GM23248 (cell line): ENCODE data around the gene SLBP. TPM values are rescaled to one million over a fixed set of nuclear protein-coding genes. Genes with fewer than 3 reads are reported as not detected.

Experiments used
- DNase-seq: peaks from one replicate; pipeline ENCODE4 v3.0.0-alpha.2; 2015
- H2AFZ ChIP-seq: fragments of 200-600 bp; sonication (generic); 2 replicates; pipeline ENCODE4 v1.6.1; 2016; ENCODE audit warnings: antibody characterized with exemption
- H3F3A ChIP-seq: fragments of 200-600 bp; sonication (generic); 2 replicates; pipeline ENCODE4 v1.6.1; 2016; ENCODE audit warnings: mild to moderate bottlenecking, antibody characterized with exemption, mixed run types; ENCODE audit not compliant: insufficient read depth
- H3K27ac ChIP-seq: fragments of 200-600 bp; sonication (generic); 2 replicates; pipeline ENCODE4 v1.5.1; 2016; ENCODE audit warnings: mild to moderate bottlenecking
- H3K27me3 ChIP-seq: fragments of 200-600 bp; sonication (generic); replicated peaks from 2 replicates; pipeline ENCODE4 v1.6.1; 2016; ENCODE audit warnings: mild to moderate bottlenecking; ENCODE audit not compliant: insufficient read depth
- H3K36me3 ChIP-seq: fragments of 200-600 bp; sonication (generic); 2 replicates; pipeline ENCODE4 v1.6.1; 2016; ENCODE audit warnings: low read depth, mild to moderate bottlenecking
- H3K4me1 ChIP-seq: fragments of 200-600 bp; sonication (generic); 2 replicates; pipeline ENCODE4 v1.6.1; 2016; ENCODE audit warnings: mild to moderate bottlenecking; ENCODE audit not compliant: insufficient read depth
- H3K4me2 ChIP-seq: fragments of 200-600 bp; sonication (generic); one replicate; pipeline ENCODE4 v1.6.1; 2016; ENCODE audit warnings: mild to moderate bottlenecking; ENCODE audit not compliant: unreplicated experiment
- H3K4me3 ChIP-seq: fragments of 200-600 bp; sonication (generic); 2 replicates; pipeline ENCODE4 v1.5.1; 2016; ENCODE audit warnings: mild to moderate bottlenecking
- H3K79me2 ChIP-seq: fragments of 200-600 bp; sonication (generic); 2 replicates; pipeline ENCODE4 v1.6.1; 2016; ENCODE audit warnings: mild to moderate bottlenecking; ENCODE audit not compliant: insufficient read depth
- H3K9ac ChIP-seq: fragments of 200-600 bp; sonication (generic); 2 replicates; pipeline ENCODE4 v1.6.1; 2016; ENCODE audit warnings: mild to moderate bottlenecking
- H3K9me2 ChIP-seq: fragments of 200-600 bp; sonication (generic); 2 replicates; pipeline ENCODE4 v1.6.1; 2016; ENCODE audit warnings: mixed run types, mild to moderate bottlenecking, moderate library complexity; ENCODE audit not compliant: insufficient read depth
- H3K9me3 ChIP-seq: fragments of 200-600 bp; sonication (generic); one replicate; pipeline ENCODE4 v1.6.1; 2017; ENCODE audit warnings: low read depth
- H4K20me1 ChIP-seq: fragments of 200-600 bp; sonication (generic); 2 replicates; pipeline ENCODE4 v1.6.0; 2016; ENCODE audit not compliant: insufficient read depth
- EZH2 ChIP-seq: fragments of 200-600 bp; sonication (generic); IDR thresholded peaks from 2 replicates; pipeline ENCODE4 v1.6.1; 2018; ENCODE audit warnings: antibody characterized with exemption, mild to moderate bottlenecking; ENCODE audit not compliant: insufficient read depth, poor library complexity, severe bottlenecking
- EZH2phosphoT487 ChIP-seq: fragments of 200-600 bp; sonication (generic); IDR thresholded peaks from 2 replicates; pipeline ENCODE4 v1.6.1; 2018; ENCODE audit warnings: antibody characterized with exemption, moderate library complexity, mild to moderate bottlenecking, low read depth; ENCODE audit not compliant: insufficient read depth
- WGBS, 2 experiments: methylation state at CpG; one replicate each; pipeline ENCODE4 v1.1.6; 2015 to 2017; ENCODE audit warnings: low lambda C conversion rate in 2 of 2, low coverage in 1 of 2; ENCODE audit errors: missing lambda C conversion rate in 2 of 2; 5-methylcytosine and 5-hydroxymethylcytosine counted together
- in situ Hi-C: fragments of 300-500 bp; cut with MboI; formaldehyde crosslinking; loops from 2 replicates; pipeline ENCODE4 v1.15.0; 2020
- polyA plus RNA-seq: library from polyadenylated mRNA; unstranded; fragments of >200 nt; fragmentation: Nextera tagmentation; extraction: Ambion mirVana; gene quantifications from 2 replicates; pipeline ENCODE4 v1.2.1, GENCODE V29; 2016
- total RNA-seq: library from RNA; depleted of rRNA; stranded (reverse); fragments of >200 nt; shearing (Covaris generic); gene quantifications from 2 replicates; pipeline ENCODE4 v1.2.3, GENCODE V29; 2014

Gene SLBP
- total and polyA plus RNA-seq, 2 experiments from 2014 or later = 72.7 to 85.8 TPM

- no peaks in the 10 kb centered on the region for H3K9me2 ChIP-seq
- H3K4me1 ChIP-seq = no peaks in the 10 kb centered on the region
- H3K79me2 ChIP-seq = no peaks in the 10 kb centered on the region
- H4K20me1 ChIP-seq = no peaks in the 10 kb centered on the region
- H3K9ac ChIP-seq = no peak overlapping the region
- H3K4me3 ChIP-seq = no peak overlapping the region
- TF ChIP-seq EZH2phosphoT487 = no peak
- TF ChIP-seq EZH2 = no peak
- DNase-seq = no peak
- in situ Hi-C loops = no loop called here
- no peaks in the 10 kb centered on the region for H3F3A ChIP-seq
- no peaks in the 10 kb centered on the region for H3K36me3 ChIP-seq
- H3K27me3 ChIP-seq = no peaks in the 10 kb centered on the region
- no peak overlapping the region for H2AFZ ChIP-seq
- no peak overlapping the region for H3K27ac ChIP-seq
- no peak overlapping the region for H3K4me2 ChIP-seq
- WGBS, 2 experiments = 92 to 93% methylated on average over 31 to 33 of the region's 33 CpGs
- H3K9me3 ChIP-seq = no peaks in the 10 kb centered on the region
Measured at GRCh38 chr4:1746919-1747602, 34.9 kb upstream of the SLBP start.

- in situ Hi-C loops = no loop called here
Measured at GRCh38 chr4:1746265-1746691, 34.2 kb upstream of the SLBP start.

GRCh38 chr4:1745697-1746096, 33.6 kb upstream of the SLBP start:
- H3K27ac ChIP-seq = no peak overlapping the region
- H2AFZ ChIP-seq = no peak overlapping the region
- no peaks in the 10 kb centered on the region for H3F3A ChIP-seq
- H3K9ac ChIP-seq = no peak overlapping the region
- in situ Hi-C loops = no loop called here
- 76% methylated on average over 11 to 12 of the region's 12 CpGs for WGBS, 2 experiments
- no peaks in the 10 kb centered on the region for H3K27me3 ChIP-seq
- H4K20me1 ChIP-seq = no peaks in the 10 kb centered on the region
- no peak overlapping the region for H3K4me3 ChIP-seq
- no peaks in the 10 kb centered on the region for H3K9me3 ChIP-seq
- TF ChIP-seq EZH2 (no peak), EZH2phosphoT487 (no peak)
- no peak for DNase-seq
- no peaks in the 10 kb centered on the region for H3K4me1 ChIP-seq
- H3K4me2 ChIP-seq = no peak overlapping the region
- H3K79me2 ChIP-seq = no peaks in the 10 kb centered on the region
- H3K9me2 ChIP-seq = no peaks in the 10 kb centered on the region
- H3K36me3 ChIP-seq = no peaks in the 10 kb centered on the region

More at GRCh38 chr4:1746265-1746691, 34.2 kb upstream of the SLBP start:
- H3K36me3 ChIP-seq = no peaks in the 10 kb centered on the region
- DNase-seq = peak; percentile 75
- no peak overlapping the region for H3K9ac ChIP-seq
- H3F3A ChIP-seq = no peaks in the 10 kb centered on the region
- no peak overlapping the region for H3K4me3 ChIP-seq
- H3K9me3 ChIP-seq = no peaks in the 10 kb centered on the region
- no peaks in the 10 kb centered on the region for H3K79me2 ChIP-seq
- H3K4me1 ChIP-seq = no peaks in the 10 kb centered on the region
- H4K20me1 ChIP-seq = no peaks in the 10 kb centered on the region
- no peaks in the 10 kb centered on the region for H3K9me2 ChIP-seq
- H3K4me2 ChIP-seq = no peak overlapping the region
- H3K27me3 ChIP-seq = no peaks in the 10 kb centered on the region
- H2AFZ ChIP-seq = no peak overlapping the region
- TF ChIP-seq EZH2 (no peak), EZH2phosphoT487 (no peak)
- no peak overlapping the region for H3K27ac ChIP-seq
- 17 to 27% methylated on average over 14 of the region's 17 CpGs for WGBS, 2 experiments

- H4K20me1 ChIP-seq = no peaks in the 10 kb centered on the region
- H3K4me2 ChIP-seq = no peak overlapping the region
- no peak for TF ChIP-seq EZH2phosphoT487
- no peak for TF ChIP-seq EZH2
- no peaks in the 10 kb centered on the region for H3K4me1 ChIP-seq
- no peak overlapping the region for H2AFZ ChIP-seq
- H3K9ac ChIP-seq = no peak overlapping the region
- no peaks in the 10 kb centered on the region for H3K9me2 ChIP-seq
- no peaks in the 10 kb centered on the region for H3F3A ChIP-seq
- no peak for DNase-seq
- no peaks in the 10 kb centered on the region for H3K36me3 ChIP-seq
- no peaks in the 10 kb centered on the region for H3K9me3 ChIP-seq
- 92 to 94% methylated on average over 13 of the region's 13 CpGs for WGBS, 2 experiments
- H3K79me2 ChIP-seq = no peaks in the 10 kb centered on the region
- in situ Hi-C loops = no loop called here
- H3K27ac ChIP-seq = no peak overlapping the region
- no peak overlapping the region for H3K4me3 ChIP-seq
- no peaks in the 10 kb centered on the region for H3K27me3 ChIP-seq
Measured at GRCh38 chr4:1745165-1745564, 33.0 kb upstream of the SLBP start.

GRCh38 chr4:1744552-1744951, 32.4 kb upstream of the SLBP start:
- 91 to 92% methylated on average over 14 of the region's 14 CpGs for WGBS, 2 experiments

More at GRCh38 chr4:1744552-1744951, 32.4 kb upstream of the SLBP start:
- no peak overlapping the region for H3K9ac ChIP-seq
- no peaks in the 10 kb centered on the region for H3K9me3 ChIP-seq
- in situ Hi-C loops = loop anchor here (5.0 kb wide), 1 partner anchor 68 kb away; no protein-coding TSS in a partner anchor
- H3K4me1 ChIP-seq = no peaks in the 10 kb centered on the region
- H3K9me2 ChIP-seq = no peaks in the 10 kb centered on the region
- no peaks in the 10 kb centered on the region for H3K36me3 ChIP-seq
- no peak for DNase-seq
- no peak overlapping the region for H3K4me2 ChIP-seq
- no peaks in the 10 kb centered on the region for H4K20me1 ChIP-seq
- H3K27ac ChIP-seq = no peak overlapping the region
- H3K4me3 ChIP-seq = no peak overlapping the region
- no peaks in the 10 kb centered on the region for H3F3A ChIP-seq
- TF ChIP-seq EZH2 = no peak
- TF ChIP-seq EZH2phosphoT487 = no peak
- H3K79me2 ChIP-seq = no peaks in the 10 kb centered on the region
- H2AFZ ChIP-seq = no peak overlapping the region
- no peaks in the 10 kb centered on the region for H3K27me3 ChIP-seq
